Adrenal gland (tissue), 5 donors: Measurements from ENCODE around the gene SREK1IP1.

ENCODE experiments used
- CTCF ChIP-seq, 6 experiments: fragments of 450-650 bp in 4 of 6; fragments of 200-600 bp in 2 of 6; sonication (generic) in 1 of 6; IDR thresholded peaks; 1 replicate in 5 of 6; 2 replicates in 1 of 6; pipeline versions ENCODE4 v1.5.1 to v1.8.0; 2016 to 2021; ENCODE audit warnings: antibody characterized with exemption in 6 of 6, mild to moderate bottlenecking in 2 of 6, moderate library complexity in 1 of 6
- POLR2A ChIP-seq, 2 donors: fragments of 450-650 bp; IDR thresholded peaks; one replicate each; pipeline ENCODE4 v1.6.1; 2017; ENCODE audit warnings: antibody characterized with exemption in 2 of 2, mild to moderate bottlenecking in 2 of 2, moderate library complexity in 1 of 2
- donor health status: DM: no; HTN: no; CAD: no.

DNA sequence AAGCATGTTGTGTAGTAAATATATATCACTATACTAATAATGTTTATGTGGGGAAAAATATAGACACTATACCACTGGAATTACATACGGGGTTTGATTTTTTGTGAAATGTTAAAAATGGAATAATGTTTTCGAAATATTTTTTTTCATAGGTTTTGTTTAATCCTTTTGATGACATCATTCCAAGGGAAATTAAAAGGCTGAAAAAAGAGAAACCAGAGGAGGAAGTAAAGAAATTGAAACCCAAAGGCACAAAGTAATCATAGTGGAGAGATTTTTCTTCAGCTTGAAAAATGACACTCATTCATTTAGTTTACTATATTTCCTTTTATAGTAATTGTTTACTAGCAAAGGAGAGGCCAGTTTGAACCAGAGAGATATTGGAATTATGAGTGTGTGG is 17.9 kb upstream of the SREK1IP1 start:
- TF ChIP-seq POLR2A (IDR thresholded peaks at IDR 0.05): no peak
- TF ChIP-seq CTCF (IDR thresholded peaks at IDR 0.05): no peak
